WTC11 (cell line): ENCODE results near the gene SFT2D1. TPM values are rescaled to one million over a fixed set of nuclear protein-coding genes. Genes with fewer than 3 reads are reported as not detected.

Source experiments
- ATAC-seq: fragments of 200-7000 bp; cut with Tn5 transposase; 2 replicates; pipeline ENCODE4 v1.10.0; 2021; ENCODE audit warnings: mild to moderate bottlenecking, moderate library complexity
- CTCF ChIA-PET: fragments of 300-600 bp; sonication (Branson Sonifier 250); formaldehyde crosslinking; loops from one replicate; lab custom pipeline; 2021; ENCODE audit warnings: antibody characterized with exemption; lab: Charles Lee
- POLR2A ChIA-PET: fragments of 350-600 bp; sonication (Branson Sonifier 250); formaldehyde crosslinking; loops from one replicate; lab custom pipeline; 2021; ENCODE audit warnings: antibody characterized with exemption; lab: Charles Lee
- DNase-seq: peaks from one replicate; pipeline ENCODE4 v3.0.0; 2021; ENCODE audit warnings: low spot score
- H3K27ac Mint-ChIP-seq: 2 replicates; pipeline ENCODE4 v1.8.0; 2021; ENCODE audit warnings: mixed read lengths
- H3K27me3 Mint-ChIP-seq: 2 replicates; pipeline ENCODE4 v1.8.0; 2021; ENCODE audit warnings: low read depth, mild to moderate bottlenecking, moderate library complexity, mixed read lengths
- H3K36me3 Mint-ChIP-seq: 2 replicates; pipeline ENCODE4 v1.8.0; 2021; ENCODE audit warnings: mixed read lengths
- H3K4me1 Mint-ChIP-seq: 2 replicates; pipeline ENCODE4 v1.8.0; 2022; ENCODE audit warnings: mixed read lengths
- H3K4me3 Mint-ChIP-seq: 2 replicates; pipeline ENCODE4 v1.8.0; 2021; ENCODE audit warnings: mild to moderate bottlenecking, moderate library complexity, mixed read lengths
- H3K9me3 Mint-ChIP-seq: 2 replicates; pipeline ENCODE4 v1.8.0; 2021; ENCODE audit warnings: mixed read lengths
- CDX4 ChIP-seq: fragments of 250-450 bp; sonication (Bioruptor Pico); IDR thresholded peaks from 2 replicates; pipeline ENCODE4 v1.9.0; 2021; ENCODE audit warnings: moderate library complexity, mild to moderate bottlenecking, inconsistent platforms, borderline replicate concordance
- CREB1 ChIP-seq: sonication (generic); formaldehyde crosslinking; IDR thresholded peaks from 2 replicates; pipeline ENCODE4 v1.8.0; 2023; ENCODE audit warnings: mild to moderate bottlenecking, missing genetic modification reagents
- E2F4 ChIP-seq: sonication (generic); formaldehyde crosslinking; IDR thresholded peaks from 2 replicates; pipeline ENCODE4 v1.8.1; 2022; ENCODE audit warnings: low read depth, mild to moderate bottlenecking, moderate library complexity, missing genetic modification reagents, borderline replicate concordance
- ELF4 ChIP-seq: sonication (generic); formaldehyde crosslinking; IDR thresholded peaks from 2 replicates; pipeline ENCODE4 v1.8.1; 2022; ENCODE audit warnings: low read depth, mild to moderate bottlenecking, moderate library complexity, missing genetic modification reagents
- EMX1 ChIP-seq: fragments of 250-450 bp; sonication (Bioruptor Pico); IDR thresholded peaks from 2 replicates; pipeline ENCODE4 v1.8.0; 2021; ENCODE audit warnings: mild to moderate bottlenecking
- ERG ChIP-seq: fragments of 250-450 bp; sonication (Bioruptor Pico); IDR thresholded peaks from 2 replicates; pipeline ENCODE4 v1.8.0; 2021; ENCODE audit warnings: mild to moderate bottlenecking
- ETV6 ChIP-seq: sonication (generic); formaldehyde crosslinking; IDR thresholded peaks from 2 replicates; pipeline ENCODE4 v1.8.1; 2022; ENCODE audit warnings: mild to moderate bottlenecking, missing genetic modification reagents
- FOXJ3 ChIP-seq: sonication (generic); formaldehyde crosslinking; IDR thresholded peaks from 2 replicates; pipeline ENCODE4 v1.9.0; 2021; ENCODE audit warnings: missing genetic modification reagents, mild to moderate bottlenecking, borderline replicate concordance
- FOXK1 ChIP-seq: sonication (generic); formaldehyde crosslinking; IDR thresholded peaks from 2 replicates; pipeline ENCODE4 v1.8.0; 2022; ENCODE audit warnings: mild to moderate bottlenecking, moderate library complexity, missing genetic modification reagents
- GABPB1 ChIP-seq: sonication (generic); formaldehyde crosslinking; IDR thresholded peaks from 2 replicates; pipeline ENCODE4 v1.8.1; 2023; ENCODE audit warnings: mild to moderate bottlenecking, missing genetic modification reagents
- GRHL2 ChIP-seq: fragments of 250-450 bp; sonication (Bioruptor Pico); IDR thresholded peaks from 2 replicates; pipeline ENCODE4 v1.8.0; 2022; ENCODE audit warnings: mild to moderate bottlenecking, moderate library complexity; ENCODE audit not compliant: insufficient replicate concordance, severe bottlenecking
- IRF1 ChIP-seq: sonication (generic); formaldehyde crosslinking; IDR thresholded peaks from 2 replicates; pipeline ENCODE4 v1.8.0; 2023; ENCODE audit warnings: missing genetic modification reagents
- JAZF1 ChIP-seq: fragments of 250-450 bp; sonication (Bioruptor Pico); IDR thresholded peaks from 2 replicates; pipeline ENCODE4 v1.9.0; 2021; ENCODE audit warnings: moderate library complexity, mild to moderate bottlenecking, inconsistent platforms
- JUN ChIP-seq: sonication (generic); formaldehyde crosslinking; IDR thresholded peaks from 2 replicates; pipeline ENCODE4 v1.8.0; 2023; ENCODE audit warnings: mild to moderate bottlenecking, missing genetic modification reagents
- MYBL2 ChIP-seq: sonication (generic); formaldehyde crosslinking; IDR thresholded peaks from 2 replicates; pipeline ENCODE4 v1.8.1; 2023; ENCODE audit warnings: mild to moderate bottlenecking, moderate library complexity, missing genetic modification reagents
- NR3C1 ChIP-seq: sonication (generic); formaldehyde crosslinking; conservative IDR thresholded peaks from 2 replicates; pipeline ENCODE4 v1.8.1; 2023; ENCODE audit warnings: low read depth, mild to moderate bottlenecking, missing genetic modification reagents
- RORB ChIP-seq: fragments of 250-450 bp; sonication (Bioruptor Pico); IDR thresholded peaks from 2 replicates; pipeline ENCODE4 v1.9.0; 2021; ENCODE audit warnings: mild to moderate bottlenecking
- SMAD3 ChIP-seq: sonication (generic); formaldehyde crosslinking; IDR thresholded peaks from 2 replicates; pipeline ENCODE4 v1.8.0; 2022; ENCODE audit warnings: missing genetic modification reagents, mild to moderate bottlenecking, borderline replicate concordance
- SMAD4 ChIP-seq: sonication (generic); formaldehyde crosslinking; IDR thresholded peaks from 2 replicates; pipeline ENCODE4 v1.8.0; 2022; ENCODE audit warnings: mild to moderate bottlenecking, missing genetic modification reagents
- SP1 ChIP-seq: sonication (generic); formaldehyde crosslinking; conservative IDR thresholded peaks from 2 replicates; pipeline ENCODE4 v1.8.1; 2022; ENCODE audit warnings: missing genetic modification reagents
- TEAD1 ChIP-seq: sonication (generic); formaldehyde crosslinking; IDR thresholded peaks from 2 replicates; pipeline ENCODE4 v1.8.0; 2022; ENCODE audit warnings: mild to moderate bottlenecking, missing genetic modification reagents
- ZNF121 ChIP-seq: sonication (generic); formaldehyde crosslinking; IDR thresholded peaks from 2 replicates; pipeline ENCODE4 v1.8.0; 2023; ENCODE audit warnings: missing genetic modification reagents
- ZNF263 ChIP-seq: sonication (generic); formaldehyde crosslinking; IDR thresholded peaks from 2 replicates; pipeline ENCODE4 v1.8.1; 2022; ENCODE audit warnings: low read depth, mild to moderate bottlenecking, moderate library complexity, missing genetic modification reagents
- ZNF317 ChIP-seq: sonication (generic); formaldehyde crosslinking; IDR thresholded peaks from 2 replicates; pipeline ENCODE4 v1.8.1; 2023; ENCODE audit warnings: low read depth, mild to moderate bottlenecking, moderate library complexity, missing genetic modification reagents, borderline replicate concordance
- ZNF416 ChIP-seq: fragments of 250-450 bp; sonication (Bioruptor Pico); IDR thresholded peaks from 2 replicates; pipeline ENCODE4 v1.9.0; 2021; ENCODE audit warnings: mild to moderate bottlenecking, inconsistent platforms
- total RNA-seq: library from RNA; stranded (reverse); gene quantifications from 3 replicates; pipeline ENCODE4 v1.2.3, GENCODE V29; 2021
- TF ChIP-seq, protein P1 (sequence below): sonication (generic); formaldehyde crosslinking; IDR thresholded peaks from 2 replicates; pipeline ENCODE4 v1.8.1; 2023; ENCODE audit warnings: mild to moderate bottlenecking, missing genetic modification reagents, moderate library complexity

The SFT2D1 gene
- total RNA-seq, 1 experiment from 2014 or later: 53.1 TPM

- Mint-ChIP-seq H3K4me1 (peaks cover 8% of the 10 kb centered on the region), H3K36me3 (no peaks in the 10 kb centered on the region), H3K9me3 (no peaks in the 10 kb centered on the region), H3K27me3 (peaks cover 63% of the 10 kb centered on the region), H3K27ac (no peak overlapping the region), H3K4me3 (peak overlapping the region; percentile 39)
- no peak for DNase-seq
- ChIA-PET CTCF (interaction anchor here (1.4 to 2.3 kb wide), 3 partner anchors 30 to 94 kb away, joined by 4 to 17 read pairs (median 8); no protein-coding TSS in a partner anchor), POLR2A (no interaction called here)
- ATAC-seq: no peak
- TF ChIP-seq ZNF263 (no peak), SP1 (no peak), JUN (CRISPR knock-in tag) (no peak), JAZF1 (no peak), E2F4 (CRISPR knock-in tag) (no peak), IRF1 (CRISPR knock-in tag) (no peak), ZNF317 (CRISPR knock-in tag) (no peak), TEAD1 (CRISPR knock-in tag) (no peak), RORB (CRISPR knock-in tag) (no peak), NR3C1 (CRISPR knock-in tag) (no peak), ZNF416 (CRISPR knock-in tag) (no peak), MYBL2 (CRISPR knock-in tag) (no peak), GABPB1 (no peak), SMAD4 (CRISPR knock-in tag) (no peak)
- TF ChIP-seq, protein P1, sequence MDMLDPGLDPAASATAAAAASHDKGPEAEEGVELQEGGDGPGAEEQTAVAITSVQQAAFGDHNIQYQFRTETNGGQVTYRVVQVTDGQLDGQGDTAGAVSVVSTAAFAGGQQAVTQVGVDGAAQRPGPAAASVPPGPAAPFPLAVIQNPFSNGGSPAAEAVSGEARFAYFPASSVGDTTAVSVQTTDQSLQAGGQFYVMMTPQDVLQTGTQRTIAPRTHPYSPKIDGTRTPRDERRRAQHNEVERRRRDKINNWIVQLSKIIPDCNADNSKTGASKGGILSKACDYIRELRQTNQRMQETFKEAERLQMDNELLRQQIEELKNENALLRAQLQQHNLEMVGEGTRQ (CRISPR knock-in tag): no peak
Measured at GRCh38 chr6:166306378-166307081, 35.8 kb downstream of the SFT2D1 start.

DNA sequence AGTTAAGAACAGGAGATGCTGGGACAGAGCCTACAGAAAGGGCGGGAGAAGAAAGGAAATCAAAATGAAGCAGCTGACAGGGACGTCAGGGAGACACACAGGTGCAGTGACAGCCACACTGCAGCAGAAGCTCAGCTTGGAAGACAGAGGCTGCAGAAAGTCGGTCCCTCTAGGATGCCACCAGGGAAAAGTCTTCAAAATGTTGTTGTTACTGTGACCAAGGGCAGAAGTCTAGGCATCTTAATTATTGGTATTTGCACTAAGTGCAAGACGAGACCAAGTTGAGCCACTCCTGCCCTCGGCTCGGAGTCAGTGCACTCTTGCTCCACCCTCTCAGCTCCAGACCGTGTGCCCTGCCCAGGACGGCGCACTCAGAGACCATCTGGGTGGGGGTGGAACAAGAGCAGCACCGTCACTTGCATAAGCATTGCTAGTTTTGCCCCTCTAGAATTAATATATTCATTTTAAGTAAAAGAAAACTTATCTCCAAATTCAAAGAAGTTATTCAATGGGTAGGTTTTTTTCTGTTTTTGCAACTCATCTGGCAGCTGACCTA, 36.7 kb downstream of the SFT2D1 start:
- no peak overlapping the region for H3K27ac Mint-ChIP-seq
- H3K9me3 Mint-ChIP-seq: no peaks in the 10 kb centered on the region
- DNase-seq: no peak
- POLR2A ChIA-PET: no interaction called here
- no peak overlapping the region for H3K4me3 Mint-ChIP-seq
- no peak for ATAC-seq
- CTCF ChIA-PET: interaction anchor here (1.4 kb wide), 1 partner anchor 95 kb away, joined by 4 read pairs; no protein-coding TSS in a partner anchor
- peaks cover 60% of the 10 kb centered on the region for H3K27me3 Mint-ChIP-seq
- no peaks in the 10 kb centered on the region for H3K36me3 Mint-ChIP-seq
- H3K4me1 Mint-ChIP-seq: peaks cover 8% of the 10 kb centered on the region
- TF ChIP-seq ELF4 (CRISPR knock-in tag) (no peak), ERG (CRISPR knock-in tag) (no peak), FOXJ3 (no peak)

- H3K9me3 Mint-ChIP-seq: no peaks in the 10 kb centered on the region
- TF ChIP-seq EMX1 (CRISPR knock-in tag) (no peak), ZNF121 (CRISPR knock-in tag) (no peak), GRHL2 (CRISPR knock-in tag) (no peak), CREB1 (CRISPR knock-in tag) (no peak), ETV6 (no peak), CDX4 (CRISPR knock-in tag) (no peak), SP1 (no peak), FOXK1 (no peak), SMAD3 (CRISPR knock-in tag) (no peak)
- peak; percentile 18 for ATAC-seq
- no peak overlapping the region for H3K27ac Mint-ChIP-seq
- no peaks in the 10 kb centered on the region for H3K36me3 Mint-ChIP-seq
- ChIA-PET CTCF (interaction anchor here (0.9 to 1.5 kb wide), 4 partner anchors 9 to 147 kb away, joined by 3 to 5 read pairs (median 4); no protein-coding TSS in a partner anchor), POLR2A (interaction anchor here (0.6 kb wide), 1 partner anchor 673 kb away, joined by 5 read pairs; no protein-coding TSS in a partner anchor)
- no peak overlapping the region for H3K4me3 Mint-ChIP-seq
- no peak for DNase-seq
- H3K4me1 Mint-ChIP-seq: peaks cover 6% of the 10 kb centered on the region
- H3K27me3 Mint-ChIP-seq: peaks cover 45% of the 10 kb centered on the region
Measured at GRCh38 chr6:166304106-166304505, 38.2 kb downstream of the SFT2D1 start.
